GM13976 (cell line): ENCODE data around the gene PIP4K2A.

Source experiments
- DNase-seq: peaks from one replicate; pipeline ENCODE4 v3.0.0; 2012; ENCODE audit warnings: low spot score
- CTCF ChIP-seq: IDR thresholded peaks from 2 replicates; pipeline ENCODE4 v1.5.1; 2012; ENCODE audit warnings: borderline replicate concordance, mild to moderate bottlenecking; ENCODE audit not compliant: insufficient read depth; ENCODE audit errors: extremely low read depth, missing control alignments, control extremely low read depth
- in situ Hi-C: fragments of 300-500 bp; cut with MboI; formaldehyde crosslinking; loops from one replicate; pipeline ENCODE4 v1.12.0; 2022; ENCODE audit warnings: low sequenced_read_pairs, mixed read lengths, inconsistent platforms; ENCODE audit not compliant: unreplicated experiment

PIP4K2A gene

GRCh38 chr10:22673785-22674572, 40.4 kb downstream of the PIP4K2A start:
- DNase-seq, result no peak
- no peak for TF ChIP-seq CTCF
- in situ Hi-C loops, result no loop called here

GRCh38 chr10:22673091-22673392, 41.3 kb downstream of the PIP4K2A start:
- TF ChIP-seq CTCF, result no peak
- in situ Hi-C loops, result no loop called here
- DNase-seq, result no peak

- TF ChIP-seq CTCF, result no peak
- in situ Hi-C loops, result no loop called here
- no peak for DNase-seq
Measured at GRCh38 chr10:22672319-22673090, 41.9 kb downstream of the PIP4K2A start.

- in situ Hi-C loops, result no loop called here
- DNase-seq, result no peak
Measured at GRCh38 chr10:22670788-22671187, 43.6 kb downstream of the PIP4K2A start.

GRCh38 chr10:22669163-22669711, 45.1 kb downstream of the PIP4K2A start:
- TF ChIP-seq CTCF, result no peak
- DNase-seq, result no peak
- in situ Hi-C loops, result no loop called here

More at GRCh38 chr10:22670788-22671187, 43.6 kb downstream of the PIP4K2A start:
- no peak for TF ChIP-seq CTCF

- in situ Hi-C loops, result no loop called here
- no peak for DNase-seq
- no peak for TF ChIP-seq CTCF
Measured at GRCh38 chr10:22667093-22667480, 47.3 kb downstream of the PIP4K2A start.
